Pulmonary artery endothelial cell (primary cell): ENCODE results near the gene SUSD1. TPM values are rescaled to one million over a fixed set of nuclear protein-coding genes. Genes with fewer than 3 reads are reported as not detected.
"Not testable (repeated sequence)": the region's sequence is repeated elsewhere in the genome, so short reads cannot be mapped to it uniquely, and the experiment has no call there.

Experiments
- DNase-seq: peaks from one replicate; pipeline ENCODE4 v3.0.0-alpha.2; 2011; ENCODE audit warnings: low read depth, low spot score
- total RNA-seq: library from RNA; depleted of rRNA; stranded (reverse); fragments of >200 nt; gene quantifications from 2 replicates; pipeline ENCODE4 v1.2.3, GENCODE V29; 2014

The SUSD1 gene
- total RNA-seq, 1 donor from 2014 or later, result 29.5 TPM

GRCh38 chr9:112130347-112130746 is 44.8 kb downstream of the SUSD1 start:
- no peak for DNase-seq

- DNase-seq, result no peak
These were observed 45.9 kb downstream of the SUSD1 start for GRCh38 chr9:112129246-112129645.

GRCh38 chr9:112128399-112128798 is 46.7 kb downstream of the SUSD1 start:
- not testable (repeated sequence) for DNase-seq

GRCh38 chr9:112127281-112127680 is 47.8 kb downstream of the SUSD1 start:
- no peak for DNase-seq

- DNase-seq, result no peak
These were observed 49.1 kb downstream of the SUSD1 start for GRCh38 chr9:112125951-112126388.

- DNase-seq, result no peak
These were observed 50.9 kb downstream of the SUSD1 start for GRCh38 chr9:112124156-112124555.

- no peak for DNase-seq
These were observed 53.5 kb downstream of the SUSD1 start for GRCh38 chr9:112121633-112122032.

- DNase-seq, result no peak
These were observed 54.6 kb downstream of the SUSD1 start for GRCh38 chr9:112120439-112120925.

GRCh38 chr9:112120030-112120341 is 55.1 kb downstream of the SUSD1 start:
- DNase-seq, result no peak

- DNase-seq, result no peak
These were observed 55.7 kb downstream of the SUSD1 start for GRCh38 chr9:112119225-112120029.

- DNase-seq, result no peak
These were observed 57.1 kb downstream of the SUSD1 start for GRCh38 chr9:112118009-112118408.

GRCh38 chr9:112115970-112116753 is 58.9 kb downstream of the SUSD1 start:
- no peak for DNase-seq

- no peak for DNase-seq
These were observed 60.0 kb downstream of the SUSD1 start for GRCh38 chr9:112115109-112115508.

GRCh38 chr9:112112941-112113681 is 62.0 kb downstream of the SUSD1 start:
- DNase-seq, result no peak

- peak; percentile 63 for DNase-seq
These were observed 62.6 kb downstream of the SUSD1 start for GRCh38 chr9:112112519-112112918.

GRCh38 chr9:112111461-112111860 is 63.6 kb downstream of the SUSD1 start:
- no peak for DNase-seq

- no peak for DNase-seq
These were observed 64.4 kb downstream of the SUSD1 start for GRCh38 chr9:112110777-112111113.

GRCh38 chr9:112110094-112110776 is 64.9 kb downstream of the SUSD1 start:
- no peak for DNase-seq

- DNase-seq, result no peak
These were observed 70.2 kb downstream of the SUSD1 start for GRCh38 chr9:112104901-112105300.

- no peak for DNase-seq
These were observed 70.7 kb downstream of the SUSD1 start for GRCh38 chr9:112104401-112104800.

- DNase-seq, result no peak
These were observed 71.7 kb downstream of the SUSD1 start for GRCh38 chr9:112103405-112103804.
